ENCODE data around the gene TIMP2. TPM values are rescaled to one million over a fixed set of nuclear protein-coding genes. Genes with fewer than 3 reads are reported as not detected.

The TIMP2 gene
- total RNA-seq, 1 experiment from 2014 or later: 64.8 TPM

DNA sequence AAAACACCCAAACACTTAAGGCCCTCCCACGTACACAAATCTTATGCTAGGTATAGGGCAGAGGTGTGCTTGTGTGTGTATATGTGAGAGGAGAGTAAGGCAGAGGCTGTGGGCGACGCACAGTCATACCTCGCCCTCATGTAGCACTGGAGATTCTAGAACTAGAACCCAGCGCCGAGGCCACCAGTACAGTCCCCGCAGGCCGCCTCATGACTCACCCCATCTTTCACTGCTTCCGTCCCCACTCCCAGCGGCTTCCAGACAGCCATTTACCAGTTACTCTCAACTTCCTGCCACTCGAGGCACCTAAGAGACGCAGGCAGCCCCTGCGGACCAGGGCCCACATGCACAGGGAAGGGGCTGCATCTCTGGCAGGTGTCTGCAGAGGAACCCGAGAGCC is 119.9 kb downstream of the TIMP2 start (continued):
- TF ChIP-seq, protein P1, sequence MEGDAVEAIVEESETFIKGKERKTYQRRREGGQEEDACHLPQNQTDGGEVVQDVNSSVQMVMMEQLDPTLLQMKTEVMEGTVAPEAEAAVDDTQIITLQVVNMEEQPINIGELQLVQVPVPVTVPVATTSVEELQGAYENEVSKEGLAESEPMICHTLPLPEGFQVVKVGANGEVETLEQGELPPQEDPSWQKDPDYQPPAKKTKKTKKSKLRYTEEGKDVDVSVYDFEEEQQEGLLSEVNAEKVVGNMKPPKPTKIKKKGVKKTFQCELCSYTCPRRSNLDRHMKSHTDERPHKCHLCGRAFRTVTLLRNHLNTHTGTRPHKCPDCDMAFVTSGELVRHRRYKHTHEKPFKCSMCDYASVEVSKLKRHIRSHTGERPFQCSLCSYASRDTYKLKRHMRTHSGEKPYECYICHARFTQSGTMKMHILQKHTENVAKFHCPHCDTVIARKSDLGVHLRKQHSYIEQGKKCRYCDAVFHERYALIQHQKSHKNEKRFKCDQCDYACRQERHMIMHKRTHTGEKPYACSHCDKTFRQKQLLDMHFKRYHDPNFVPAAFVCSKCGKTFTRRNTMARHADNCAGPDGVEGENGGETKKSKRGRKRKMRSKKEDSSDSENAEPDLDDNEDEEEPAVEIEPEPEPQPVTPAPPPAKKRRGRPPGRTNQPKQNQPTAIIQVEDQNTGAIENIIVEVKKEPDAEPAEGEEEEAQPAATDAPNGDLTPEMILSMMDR (IDR thresholded peaks at IDR 0.05 in 2 of 3, conservative IDR thresholded peaks at IDR 0.05 in 1 of 3; ENCODE audit: borderline replicate concordance in 1 of 3, insufficient read depth in 1 of 3, low read depth in 2 of 3, low read length in 2 of 3): no peak

DNA sequence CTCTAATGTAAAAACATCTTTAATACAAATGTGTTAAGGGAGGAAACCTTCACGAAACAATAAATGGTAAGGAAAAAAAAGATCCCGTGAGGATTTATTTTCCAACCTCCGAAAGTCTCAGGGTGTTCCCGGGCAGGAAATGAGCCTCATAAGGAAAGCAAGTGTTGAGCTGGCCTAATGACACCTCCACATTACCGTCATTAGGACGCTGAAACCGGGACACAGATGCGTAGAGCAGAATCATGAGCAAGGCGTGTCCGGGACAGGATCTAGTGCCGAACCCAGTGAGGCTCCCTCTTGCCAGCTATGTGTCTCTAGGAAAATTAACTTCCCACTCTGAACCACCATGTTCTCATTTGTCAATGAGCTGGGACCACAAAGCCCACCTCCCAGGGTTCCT is 120.4 kb downstream of the TIMP2 start:
- CTCF ChIA-PET: no interaction called here
- no peak overlapping the region for H3K4me2 ChIP-seq (ENCODE audit: low read length)
- POLR2A ChIA-PET: no interaction called here

More for the DNA sequence above, 120.4 kb downstream of the TIMP2 start:
- Histone ChIP-seq H3K9me3 (ENCODE audit: control insufficient read depth in 1 of 2, insufficient read depth in 1 of 2, low read depth in 1 of 2, low read length in 2 of 2) (no peaks in the 10 kb centered on the region), H3K9ac (ENCODE audit: low read length) (no peak overlapping the region), H4K20me1 (ENCODE audit: insufficient read depth) (peaks cover 4% of the 10 kb centered on the region; the same call in 1 of the 2 replicates), H3K36me3 (ENCODE audit: control insufficient read depth in 1 of 2, insufficient read depth in 2 of 2, low read length in 2 of 2) (peaks cover 59 to 85% of the 10 kb centered on the region in 2 experiments), H3K79me2 (ENCODE audit: insufficient read depth, low read length) (peaks cover 79% of the 10 kb centered on the region; the same call in 1 of the 2 replicates), H3K27ac (ENCODE audit: low read depth, low read length) (no peak overlapping the region), H3K4me3 (replicated peaks in 1 of 2; ENCODE audit: low read depth in 1 of 2, low read length in 2 of 2) (no peak overlapping the region), H3K27me3 (ENCODE audit: insufficient read depth, low read length) (no peaks in the 10 kb centered on the region), H3K9me2 (ENCODE audit: insufficient read depth) (no peaks in the 10 kb centered on the region), H2AFZ (ENCODE audit: low read depth, low read length, poor library complexity, severe bottlenecking) (no peak overlapping the region), H3K4me1 (ENCODE audit: control insufficient read depth in 1 of 2, insufficient read depth in 2 of 2, low read length in 2 of 2) (no peaks in the 10 kb centered on the region)
- no TSS peak for BruUV-seq (replicated peaks)
- intact Hi-C loops (cut with micrococcal nuclease): no loop called here
- no peak for ATAC-seq
- RAD21 ChIA-PET (ENCODE audit: low non-redundant PET in 1 of 2, low total read pairs in 2 of 2, uncharacterized antibody in 2 of 2, unreplicated experiment in 2 of 2): no interaction called here
- no peak for TF ChIP-seq SRF (IDR thresholded peaks at IDR 0.05; ENCODE audit: low read depth)
- TF ChIP-seq, protein P2, sequence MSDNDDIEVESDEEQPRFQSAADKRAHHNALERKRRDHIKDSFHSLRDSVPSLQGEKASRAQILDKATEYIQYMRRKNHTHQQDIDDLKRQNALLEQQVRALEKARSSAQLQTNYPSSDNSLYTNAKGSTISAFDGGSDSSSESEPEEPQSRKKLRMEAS (IDR thresholded peaks at IDR 0.05): no peak
- no peak for TF ChIP-seq CEBPB (IDR thresholded peaks at IDR 0.05; ENCODE audit: low read depth)
- TF ChIP-seq, protein P1 (IDR thresholded peaks at IDR 0.05 in 2 of 3, conservative IDR thresholded peaks at IDR 0.05 in 1 of 3; ENCODE audit: borderline replicate concordance in 1 of 3, insufficient read depth in 1 of 3, low read depth in 2 of 3, low read length in 2 of 3): no peak
- TF ChIP-seq YY1 (IDR thresholded peaks at IDR 0.05; ENCODE audit: extremely low read depth, insufficient replicate concordance, low read depth, low read length): no peak
- no peak for TF ChIP-seq POLR2AphosphoS5 (IDR thresholded peaks at IDR 0.05; ENCODE audit: low read depth, low read length)
- no peak for DNase-seq (ENCODE audit: low read depth, low spot score)

Data from HCT116 (cell line).